Esophagus squamous epithelium (tissue), 5 donors: Measurements from ENCODE around the gene ACTRT2. TPM values are rescaled to one million over a fixed set of nuclear protein-coding genes. Genes with fewer than 3 reads are reported as not detected.

Experiments
- DNase-seq: peaks from one replicate; lab custom pipeline; 2025; lab: John Stamatoyannopoulos, UW
- H3K27ac ChIP-seq, 4 donors: fragments of 200-600 bp; sonication (generic); one replicate each; pipeline ENCODE4 v1.5.1; 2016 to 2019; ENCODE audit warnings: mild to moderate bottlenecking in 1 of 4
- H3K27me3 ChIP-seq, 4 donors: fragments of 200-600 bp; sonication (generic); 1 replicate in 3 of 4; 2 replicates in 1 of 4; pipeline versions ENCODE4 v1.5.1 to v1.6.0; 2017 to 2021; ENCODE audit warnings: antibody characterized with exemption in 1 of 4
- H3K36me3 ChIP-seq, 3 donors: fragments of 200-600 bp; sonication (generic); one replicate each; pipeline ENCODE4 v1.5.1; 2016 to 2019
- H3K4me1 ChIP-seq, 3 donors: fragments of 200-600 bp; sonication (generic); one replicate each; pipeline ENCODE4 v1.5.1; 2017 to 2019
- H3K4me3 ChIP-seq, 4 donors: fragments of 200-600 bp; sonication (generic); 1 replicate in 3 of 4; 2 replicates in 1 of 4; pipeline ENCODE4 v1.5.1; 2016 to 2019; ENCODE audit warnings: mild to moderate bottlenecking in 2 of 4, moderate library complexity in 1 of 4
- H3K9me3 ChIP-seq, 3 donors: fragments of 200-600 bp; sonication (generic); one replicate each; pipeline ENCODE4 v1.5.1; 2016 to 2019
- CTCF ChIP-seq, 6 experiments: fragments of 450-650 bp in 4 of 6; fragments of 200-600 bp in 2 of 6; sonication (generic) in 2 of 6; IDR thresholded peaks; one replicate each; pipeline ENCODE4 v1.5.1; 2016 to 2019; ENCODE audit warnings: antibody characterized with exemption in 6 of 6, mild to moderate bottlenecking in 4 of 6, moderate library complexity in 4 of 6
- POLR2A ChIP-seq, 4 donors: fragments of 450-650 bp; IDR thresholded peaks; one replicate each; pipeline ENCODE4 v1.6.1; 2017; ENCODE audit warnings: antibody characterized with exemption in 4 of 4, mild to moderate bottlenecking in 4 of 4, moderate library complexity in 3 of 4
- WGBS, 2 donors: methylation state at CpG; one replicate each; pipeline ENCODE4 v1.1.5; 2018; 5-methylcytosine and 5-hydroxymethylcytosine counted together
- intact Hi-C: fragments of 100-400 bp; cut with DNase I; formaldehyde crosslinking; loops from one replicate; pipeline ENCODE4 v1.15.0; 2022
- total RNA-seq, 4 donors: library from RNA; depleted of rRNA; stranded (reverse); fragments of >200 nt; gene quantifications; one replicate each; pipeline ENCODE4 v1.1.0, GENCODE V29; 2016
- donor health status: DM: yes; HTN: yes; CAD: no.

Gene ACTRT2
- total RNA-seq, 4 donors from 2014 or later, result not detected

GRCh38 chr1:3066826-3067225 lies 45.6 kb downstream of the ACTRT2 start:
- DNase-seq, result no peak
- Histone ChIP-seq H3K9me3 (no peaks in the 10 kb centered on the region), H3K36me3 (no peaks in the 10 kb centered on the region), H3K27ac (no peak overlapping the region), H3K4me3 (no peak overlapping the region), H3K4me1 (peaks cover 30 to 59% (median 35%) of the 10 kb centered on the region in 3 donors), H3K27me3 (peaks cover 44 to 98% (median 58%) of the 10 kb centered on the region in 4 donors)
- TF ChIP-seq CTCF (IDR thresholded peaks at IDR 0.05) (no peak), POLR2A (IDR thresholded peaks at IDR 0.05) (no peak)
- WGBS, 2 donors, result 67% methylated on average over 1 of the region's 10 CpGs; no CpG with 5 or more reads in 1 of the 2 donors
- intact Hi-C loops, result no loop called here

GRCh38 chr1:3067301-3067670 lies 46.0 kb downstream of the ACTRT2 start:
- peaks cover 30 to 59% (median 35%) of the 10 kb centered on the region in 3 donors for H3K4me1 ChIP-seq
- no peak for DNase-seq
- TF ChIP-seq CTCF (IDR thresholded peaks at IDR 0.05), result no peak
- H3K4me3 ChIP-seq, result peak overlapping the region in 2 of 4 donors; percentile 73 to 86
- no peaks in the 10 kb centered on the region for H3K36me3 ChIP-seq
- intact Hi-C loops, result no loop called here
- no peak overlapping the region for H3K27ac ChIP-seq
- 29% methylated on average over 9 of the region's 29 CpGs; no CpG with 5 or more reads in 1 of the 2 donors for WGBS, 2 donors
- H3K27me3 ChIP-seq, result peaks cover 49 to 98% (median 57%) of the 10 kb centered on the region in 4 donors
- H3K9me3 ChIP-seq, result no peaks in the 10 kb centered on the region

GRCh38 chr1:3067671-3068563 lies 46.6 kb downstream of the ACTRT2 start:
- no CpG with 5 or more reads among the region's 97 CpGs for WGBS, 2 donors
- Histone ChIP-seq H3K36me3 (no peaks in the 10 kb centered on the region), H3K27me3 (peaks cover 43 to 98% (median 56%) of the 10 kb centered on the region in 4 donors), H3K4me1 (peaks cover 25 to 57% (median 35%) of the 10 kb centered on the region in 3 donors), H3K4me3 (peak overlapping the region; percentile 8 to 86 (median 56)), H3K9me3 (no peaks in the 10 kb centered on the region), H3K27ac (peak overlapping the region in 2 of 4 donors; percentile 23 to 54)
- no peak for TF ChIP-seq POLR2A (IDR thresholded peaks at IDR 0.05)
- no peak for TF ChIP-seq CTCF (IDR thresholded peaks at IDR 0.05)
- intact Hi-C loops, result no loop called here
- no peak for DNase-seq

- H3K4me1 ChIP-seq, result peaks cover 19 to 57% (median 30%) of the 10 kb centered on the region in 3 donors
- H3K27me3 ChIP-seq, result peaks cover 35 to 98% (median 52%) of the 10 kb centered on the region in 4 donors
- TF ChIP-seq CTCF (IDR thresholded peaks at IDR 0.05), result no peak
- TF ChIP-seq POLR2A (IDR thresholded peaks at IDR 0.05), result no peak
- no peaks in the 10 kb centered on the region for H3K9me3 ChIP-seq
- WGBS, 2 donors, result 0 to 3% methylated on average over 12 to 38 of the region's 106 CpGs
- no peaks in the 10 kb centered on the region for H3K36me3 ChIP-seq
- intact Hi-C loops, result no loop called here
- DNase-seq, result no peak
- H3K4me3 ChIP-seq, result peak within 1 kb of the TSS; percentile 49 to 86 (median 63)
- H3K27ac ChIP-seq, result peak within 1 kb of the TSS; percentile 50 to 80 (median 66)
These were observed 47.5 kb downstream of the ACTRT2 start, which contains the start of gene PRDM16 for GRCh38 chr1:3068564-3069431. TSS of gene PRDM16 (plus strand) at chr1:3069203. CDS start at chr1:3069260, 57 bp downstream.
